ENCODE data around the gene SLC8B1. TPM values are rescaled to one million over a fixed set of nuclear protein-coding genes. Genes with fewer than 3 reads are reported as not detected.

Gene SLC8B1
- total and polyA plus RNA-seq, 9 of the 15 experiments (the other 6 are each of a cell fraction or from before 2014, with no cell fraction given) = 0.86 to 34.1 (median 18.5) TPM

DNA sequence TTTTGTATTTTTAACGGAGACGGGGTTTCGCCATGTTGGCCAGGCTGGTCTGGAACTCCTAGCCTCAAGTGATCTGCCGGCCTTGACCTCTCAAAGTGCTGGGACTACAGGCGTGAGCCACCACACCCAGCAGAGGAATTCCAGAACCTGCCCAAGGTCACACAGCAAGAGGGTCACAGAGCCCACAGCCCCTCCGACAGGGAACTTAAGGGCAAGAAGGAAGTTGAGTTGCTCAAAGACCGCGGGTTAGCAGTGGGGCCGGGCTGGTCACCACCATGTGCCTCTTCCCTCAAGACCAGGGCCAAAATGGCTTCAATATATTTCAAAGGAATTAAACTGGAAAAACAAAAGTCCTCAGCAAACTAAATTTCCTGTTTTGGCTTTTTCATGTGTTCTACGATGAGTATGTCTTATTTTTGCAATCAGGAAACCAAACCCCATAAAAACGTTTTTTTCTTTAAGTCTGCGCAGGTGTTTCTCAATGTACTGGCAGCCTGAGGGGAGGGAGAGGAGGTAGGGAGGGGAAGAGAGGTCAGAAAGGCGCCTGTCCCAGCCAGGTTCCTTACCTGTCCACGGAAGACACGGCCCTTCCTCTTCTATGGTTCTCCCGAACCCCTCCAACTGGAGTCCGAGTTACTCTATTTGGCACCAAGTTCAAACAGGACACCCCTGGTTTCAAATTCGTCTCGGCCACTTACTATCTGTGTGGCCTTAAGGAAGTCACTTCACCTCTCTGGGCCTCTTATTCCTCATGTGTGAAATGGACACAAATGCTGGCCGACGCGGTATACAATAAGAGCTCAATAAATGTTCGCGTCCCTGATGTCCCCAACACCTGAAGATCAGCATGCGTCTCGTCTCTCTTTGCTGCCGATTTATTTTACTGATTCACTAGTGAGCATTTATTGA lies 778 bp downstream of the SLC8B1 start (continued):
- TF ChIP-seq, protein P1, sequence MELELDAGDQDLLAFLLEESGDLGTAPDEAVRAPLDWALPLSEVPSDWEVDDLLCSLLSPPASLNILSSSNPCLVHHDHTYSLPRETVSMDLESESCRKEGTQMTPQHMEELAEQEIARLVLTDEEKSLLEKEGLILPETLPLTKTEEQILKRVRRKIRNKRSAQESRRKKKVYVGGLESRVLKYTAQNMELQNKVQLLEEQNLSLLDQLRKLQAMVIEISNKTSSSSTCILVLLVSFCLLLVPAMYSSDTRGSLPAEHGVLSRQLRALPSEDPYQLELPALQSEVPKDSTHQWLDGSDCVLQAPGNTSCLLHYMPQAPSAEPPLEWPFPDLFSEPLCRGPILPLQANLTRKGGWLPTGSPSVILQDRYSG (tag; conservative IDR thresholded peaks at IDR 0.05; ENCODE audit: low read depth) = no peak
- TF ChIP-seq NR2C1 (IDR thresholded peaks at IDR 0.05) (no peak), NR2C1 (tag; IDR thresholded peaks at IDR 0.05) (0 out of 2 replicates have a peak, but pooled peaks have one; percentile 8), ZNF785 (CRISPR knock-in tag; IDR thresholded peaks at IDR 0.05) (no peak), SNIP1 (IDR thresholded peaks at IDR 0.05; ENCODE audit: low read depth) (0 out of 2 replicates have a peak, but pooled peaks have one; percentile 25), NONO (IDR thresholded peaks at IDR 0.05; ENCODE audit: low read depth in 2 of 2, low read length in 1 of 2) (peak in 1 of 2 experiments; percentile 72; a peak in 1 of 4 replicates), SMARCA4 (IDR thresholded peaks at IDR 0.05) (0 out of 2 replicates have a peak, but pooled peaks have one; percentile 1), L3MBTL2 (IDR thresholded peaks at IDR 0.05) (peak; percentile 79), MCM5 (IDR thresholded peaks at IDR 0.05; ENCODE audit: low read depth) (no peak)
- TF ChIP-seq, protein P2, sequence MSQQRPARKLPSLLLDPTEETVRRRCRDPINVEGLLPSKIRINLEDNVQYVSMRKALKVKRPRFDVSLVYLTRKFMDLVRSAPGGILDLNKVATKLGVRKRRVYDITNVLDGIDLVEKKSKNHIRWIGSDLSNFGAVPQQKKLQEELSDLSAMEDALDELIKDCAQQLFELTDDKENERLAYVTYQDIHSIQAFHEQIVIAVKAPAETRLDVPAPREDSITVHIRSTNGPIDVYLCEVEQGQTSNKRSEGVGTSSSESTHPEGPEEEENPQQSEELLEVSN (IDR thresholded peaks at IDR 0.05; ENCODE audit: borderline replicate concordance in 1 of 2, extremely low read depth in 1 of 2, insufficient read depth in 1 of 2, insufficient read length in 1 of 2, low read depth in 1 of 2, low read length in 1 of 2, poor library complexity in 1 of 2, severe bottlenecking in 1 of 2) = no peak
- TF ChIP-seq, protein P3, sequence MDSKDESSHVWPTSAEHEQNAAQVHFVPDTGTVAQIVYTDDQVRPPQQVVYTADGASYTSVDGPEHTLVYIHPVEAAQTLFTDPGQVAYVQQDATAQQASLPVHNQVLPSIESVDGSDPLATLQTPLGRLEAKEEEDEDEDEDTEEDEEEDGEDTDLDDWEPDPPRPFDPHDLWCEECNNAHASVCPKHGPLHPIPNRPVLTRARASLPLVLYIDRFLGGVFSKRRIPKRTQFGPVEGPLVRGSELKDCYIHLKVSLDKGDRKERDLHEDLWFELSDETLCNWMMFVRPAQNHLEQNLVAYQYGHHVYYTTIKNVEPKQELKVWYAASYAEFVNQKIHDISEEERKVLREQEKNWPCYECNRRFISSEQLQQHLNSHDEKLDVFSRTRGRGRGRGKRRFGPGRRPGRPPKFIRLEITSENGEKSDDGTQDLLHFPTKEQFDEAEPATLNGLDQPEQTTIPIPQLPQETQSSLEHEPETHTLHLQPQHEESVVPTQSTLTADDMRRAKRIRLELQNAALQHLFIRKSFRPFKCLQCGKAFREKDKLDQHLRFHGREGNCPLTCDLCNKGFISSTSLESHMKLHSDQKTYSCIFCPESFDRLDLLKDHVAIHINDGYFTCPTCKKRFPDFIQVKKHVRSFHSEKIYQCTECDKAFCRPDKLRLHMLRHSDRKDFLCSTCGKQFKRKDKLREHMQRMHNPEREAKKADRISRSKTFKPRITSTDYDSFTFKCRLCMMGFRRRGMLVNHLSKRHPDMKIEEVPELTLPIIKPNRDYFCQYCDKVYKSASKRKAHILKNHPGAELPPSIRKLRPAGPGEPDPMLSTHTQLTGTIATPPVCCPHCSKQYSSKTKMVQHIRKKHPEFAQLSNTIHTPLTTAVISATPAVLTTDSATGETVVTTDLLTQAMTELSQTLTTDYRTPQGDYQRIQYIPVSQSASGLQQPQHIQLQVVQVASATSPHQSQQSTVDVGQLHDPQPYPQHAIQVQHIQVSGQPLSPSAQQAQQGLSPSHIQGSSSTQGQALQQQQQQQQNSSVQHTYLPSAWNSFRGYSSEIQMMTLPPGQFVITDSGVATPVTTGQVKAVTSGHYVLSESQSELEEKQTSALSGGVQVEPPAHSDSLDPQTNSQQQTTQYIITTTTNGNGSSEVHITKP (IDR thresholded peaks at IDR 0.05; ENCODE audit: partially characterized antibody) = peak; percentile 98
- TF ChIP-seq, protein P4, sequence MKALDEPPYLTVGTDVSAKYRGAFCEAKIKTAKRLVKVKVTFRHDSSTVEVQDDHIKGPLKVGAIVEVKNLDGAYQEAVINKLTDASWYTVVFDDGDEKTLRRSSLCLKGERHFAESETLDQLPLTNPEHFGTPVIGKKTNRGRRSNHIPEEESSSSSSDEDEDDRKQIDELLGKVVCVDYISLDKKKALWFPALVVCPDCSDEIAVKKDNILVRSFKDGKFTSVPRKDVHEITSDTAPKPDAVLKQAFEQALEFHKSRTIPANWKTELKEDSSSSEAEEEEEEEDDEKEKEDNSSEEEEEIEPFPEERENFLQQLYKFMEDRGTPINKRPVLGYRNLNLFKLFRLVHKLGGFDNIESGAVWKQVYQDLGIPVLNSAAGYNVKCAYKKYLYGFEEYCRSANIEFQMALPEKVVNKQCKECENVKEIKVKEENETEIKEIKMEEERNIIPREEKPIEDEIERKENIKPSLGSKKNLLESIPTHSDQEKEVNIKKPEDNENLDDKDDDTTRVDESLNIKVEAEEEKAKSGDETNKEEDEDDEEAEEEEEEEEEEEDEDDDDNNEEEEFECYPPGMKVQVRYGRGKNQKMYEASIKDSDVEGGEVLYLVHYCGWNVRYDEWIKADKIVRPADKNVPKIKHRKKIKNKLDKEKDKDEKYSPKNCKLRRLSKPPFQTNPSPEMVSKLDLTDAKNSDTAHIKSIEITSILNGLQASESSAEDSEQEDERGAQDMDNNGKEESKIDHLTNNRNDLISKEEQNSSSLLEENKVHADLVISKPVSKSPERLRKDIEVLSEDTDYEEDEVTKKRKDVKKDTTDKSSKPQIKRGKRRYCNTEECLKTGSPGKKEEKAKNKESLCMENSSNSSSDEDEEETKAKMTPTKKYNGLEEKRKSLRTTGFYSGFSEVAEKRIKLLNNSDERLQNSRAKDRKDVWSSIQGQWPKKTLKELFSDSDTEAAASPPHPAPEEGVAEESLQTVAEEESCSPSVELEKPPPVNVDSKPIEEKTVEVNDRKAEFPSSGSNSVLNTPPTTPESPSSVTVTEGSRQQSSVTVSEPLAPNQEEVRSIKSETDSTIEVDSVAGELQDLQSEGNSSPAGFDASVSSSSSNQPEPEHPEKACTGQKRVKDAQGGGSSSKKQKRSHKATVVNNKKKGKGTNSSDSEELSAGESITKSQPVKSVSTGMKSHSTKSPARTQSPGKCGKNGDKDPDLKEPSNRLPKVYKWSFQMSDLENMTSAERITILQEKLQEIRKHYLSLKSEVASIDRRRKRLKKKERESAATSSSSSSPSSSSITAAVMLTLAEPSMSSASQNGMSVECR (CRISPR knock-in tag; IDR thresholded peaks at IDR 0.05) = 0 out of 2 replicates have a peak, but pooled peaks have one; percentile 36
- TF ChIP-seq, protein P5, sequence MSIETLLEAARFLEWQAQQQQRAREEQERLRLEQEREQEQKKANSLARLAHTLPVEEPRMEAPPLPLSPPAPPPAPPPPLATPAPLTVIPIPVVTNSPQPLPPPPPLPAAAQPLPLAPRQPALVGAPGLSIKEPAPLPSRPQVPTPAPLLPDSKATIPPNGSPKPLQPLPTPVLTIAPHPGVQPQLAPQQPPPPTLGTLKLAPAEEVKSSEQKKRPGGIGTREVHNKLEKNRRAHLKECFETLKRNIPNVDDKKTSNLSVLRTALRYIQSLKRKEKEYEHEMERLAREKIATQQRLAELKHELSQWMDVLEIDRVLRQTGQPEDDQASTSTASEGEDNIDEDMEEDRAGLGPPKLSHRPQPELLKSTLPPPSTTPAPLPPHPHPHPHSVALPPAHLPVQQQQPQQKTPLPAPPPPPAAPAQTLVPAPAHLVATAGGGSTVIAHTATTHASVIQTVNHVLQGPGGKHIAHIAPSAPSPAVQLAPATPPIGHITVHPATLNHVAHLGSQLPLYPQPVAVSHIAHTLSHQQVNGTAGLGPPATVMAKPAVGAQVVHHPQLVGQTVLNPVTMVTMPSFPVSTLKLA (conservative IDR thresholded peaks at IDR 0.05) = 0 out of 4 replicates have a peak, but pooled peaks have one; percentile 27 to 38

Measured in K562 (cell line).